MM.1S (cell line): ENCODE results near the gene SGMS1.

Source experiments
- CTCF ChIP-seq: fragments of 300-600 bp; sonication (generic); IDR thresholded peaks from 2 replicates; pipeline ENCODE4 v1.5.1; 2016; ENCODE audit warnings: antibody characterized with exemption, low read length, mixed read lengths
- EZH2 ChIP-seq: fragments of 300-600 bp; sonication (generic); optimal IDR thresholded peaks from 2 replicates; pipeline ENCODE3; 2017; ENCODE audit warnings: low read depth, mild to moderate bottlenecking, antibody characterized with exemption, low read length, mixed read lengths
- EZH2phosphoT487 ChIP-seq: fragments of 300-600 bp; sonication (generic); IDR thresholded peaks from 2 replicates; pipeline ENCODE4 v1.6.1; 2018; ENCODE audit warnings: antibody characterized with exemption, low read length

GRCh38 chr10:50613726-50614443 lies 9.9 kb downstream of the SGMS1 start:
- TF ChIP-seq CTCF (no peak), EZH2phosphoT487 (no peak), EZH2 (no peak)
